BLaER1 (cell line): ENCODE measurements around the gene TFDP1.

ENCODE experiments used
- H3K27ac ChIP-seq: shearing (Covaris generic); formaldehyde crosslinking; 2 replicates; pipeline ENCODE4 v1.8.1; 2022
- H3K27me3 ChIP-seq: shearing (Covaris generic); formaldehyde crosslinking; 2 replicates; pipeline ENCODE4 v1.8.1; 2022
- H3K36me3 ChIP-seq: shearing (Covaris generic); formaldehyde crosslinking; 2 replicates; pipeline ENCODE4 v1.8.1; 2022
- H3K4me1 ChIP-seq: shearing (Covaris generic); formaldehyde crosslinking; 2 replicates; pipeline ENCODE4 v1.8.1; 2022
- H3K4me2 ChIP-seq: shearing (Covaris generic); formaldehyde crosslinking; 2 replicates; pipeline ENCODE4 v1.8.1; 2022
- H3K4me3 ChIP-seq: shearing (Covaris generic); formaldehyde crosslinking; 2 replicates; pipeline ENCODE4 v1.8.1; 2022
- H3K9ac ChIP-seq: shearing (Covaris generic); formaldehyde crosslinking; 2 replicates; pipeline ENCODE4 v1.8.1; 2022
- H3K9me3 ChIP-seq: shearing (Covaris generic); formaldehyde crosslinking; 2 replicates; pipeline ENCODE4 v1.8.1; 2022
- H4K20me1 ChIP-seq: shearing (Covaris generic); formaldehyde crosslinking; 2 replicates; pipeline ENCODE4 v1.8.1; 2022
- Cebpa-rat ChIP-seq: shearing (Covaris generic); IDR thresholded peaks from 2 replicates; pipeline ENCODE4 v1.8.1; 2022

TFDP1 gene

DNA sequence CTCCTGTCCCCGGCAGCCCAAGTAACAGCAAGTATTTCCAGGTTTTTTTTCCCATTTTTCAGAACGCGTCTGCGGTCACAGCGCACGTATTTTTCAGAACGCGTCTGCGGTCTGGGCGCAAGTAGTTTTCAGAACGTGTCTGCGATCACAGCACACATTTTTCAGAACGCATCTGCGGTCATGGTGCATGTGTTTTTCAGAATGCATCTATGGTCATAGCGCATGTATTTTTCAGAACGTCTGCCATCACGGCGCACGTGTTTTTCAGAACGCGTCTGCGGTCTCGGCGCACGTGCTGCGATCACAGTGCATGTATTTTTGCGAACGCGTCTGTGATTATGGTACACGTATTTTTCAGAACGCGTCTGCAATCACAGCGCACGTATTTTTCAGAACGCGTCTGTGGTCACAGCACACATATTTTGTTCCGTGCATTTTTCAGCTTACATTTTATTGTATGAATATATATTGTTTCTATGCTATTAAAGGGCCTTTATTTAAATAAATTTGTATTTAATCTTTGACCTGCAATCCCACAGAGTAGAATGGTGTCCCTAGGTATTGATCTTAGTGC is 53.7 kb downstream of the TFDP1 start:
- Histone ChIP-seq H3K27ac (no peak overlapping the region), H3K27me3 (no peaks in the 10 kb centered on the region), H3K9ac (no peak overlapping the region), H3K36me3 (peaks cover 89% of the 10 kb centered on the region), H3K4me2 (no peak overlapping the region), H3K4me3 (no peak overlapping the region), H3K9me3 (peaks cover 12% of the 10 kb centered on the region), H3K4me1 (peaks cover 22% of the 10 kb centered on the region), H4K20me1 (peaks cover 46% of the 10 kb centered on the region)
- no peak for TF ChIP-seq Cebpa-rat

DNA sequence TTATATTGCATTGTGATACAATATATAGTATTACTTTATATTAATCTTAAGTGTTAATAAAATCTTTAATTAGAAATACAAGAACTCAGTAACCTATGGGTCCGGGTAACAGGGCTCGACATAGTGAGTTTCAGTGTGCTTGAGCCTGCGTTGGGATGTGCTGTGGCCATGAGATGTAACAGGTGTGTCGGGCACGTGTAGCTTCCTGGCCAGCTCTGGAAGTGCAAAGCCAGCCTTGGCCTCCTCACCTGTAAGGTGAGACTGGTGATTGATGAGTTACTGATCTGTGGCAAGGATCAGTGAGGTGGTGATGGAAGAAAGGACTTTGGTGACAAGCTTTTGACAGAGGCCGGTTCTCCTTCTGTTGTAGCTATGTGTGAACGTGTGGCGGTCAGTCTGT is 54.3 kb downstream of the TFDP1 start:
- Histone ChIP-seq H3K36me3 (peaks cover 84% of the 10 kb centered on the region), H3K27me3 (no peaks in the 10 kb centered on the region), H3K27ac (no peak overlapping the region), H3K4me3 (no peak overlapping the region), H3K9me3 (peaks cover 12% of the 10 kb centered on the region), H4K20me1 (peaks cover 40% of the 10 kb centered on the region), H3K4me2 (no peak overlapping the region), H3K9ac (no peak overlapping the region), H3K4me1 (peaks cover 28% of the 10 kb centered on the region)
- TF ChIP-seq Cebpa-rat, result no peak

DNA sequence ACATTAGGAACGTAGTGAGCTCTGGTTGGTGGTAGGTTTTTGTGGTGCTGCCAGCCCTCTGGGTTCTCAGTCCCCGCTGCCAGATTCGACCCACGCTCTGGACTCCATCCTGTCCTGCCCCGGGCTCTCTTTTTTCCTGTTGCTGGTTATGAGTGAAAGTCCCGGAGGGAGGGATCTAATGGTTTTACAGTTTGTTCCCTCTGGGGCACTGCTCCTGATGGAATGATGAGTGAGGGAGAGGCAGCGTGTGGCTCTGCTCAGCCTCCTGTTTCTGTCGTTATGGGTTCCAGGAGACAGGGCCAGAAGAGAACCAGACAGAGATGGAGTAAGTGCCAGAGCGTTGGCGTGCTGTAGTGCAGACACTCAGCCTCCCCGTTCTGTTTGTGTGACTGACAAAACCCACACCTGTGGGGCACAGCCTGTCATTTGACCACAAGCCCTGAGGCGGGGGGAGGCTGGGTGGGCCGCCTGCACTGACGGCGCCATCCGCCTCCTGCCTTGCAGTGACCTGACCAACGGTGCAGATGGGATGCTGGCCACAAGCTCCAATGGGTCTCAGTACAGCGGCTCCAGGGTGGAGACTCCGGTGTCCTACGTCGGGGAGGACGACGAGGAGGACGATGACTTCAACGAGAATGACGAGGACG is 55.2 kb downstream of the TFDP1 start:
- TF ChIP-seq Cebpa-rat, result no peak
- H3K4me3 ChIP-seq, result no peak overlapping the region
- H3K4me2 ChIP-seq, result no peak overlapping the region
- no peaks in the 10 kb centered on the region for H3K27me3 ChIP-seq
- H3K9me3 ChIP-seq, result peaks cover 12% of the 10 kb centered on the region
- peaks cover 75% of the 10 kb centered on the region for H3K36me3 ChIP-seq
- no peak overlapping the region for H3K9ac ChIP-seq
- H4K20me1 ChIP-seq, result peaks cover 33% of the 10 kb centered on the region; the same call in 1 of the 2 replicates
- H3K4me1 ChIP-seq, result peaks cover 37% of the 10 kb centered on the region
- no peak overlapping the region for H3K27ac ChIP-seq

DNA sequence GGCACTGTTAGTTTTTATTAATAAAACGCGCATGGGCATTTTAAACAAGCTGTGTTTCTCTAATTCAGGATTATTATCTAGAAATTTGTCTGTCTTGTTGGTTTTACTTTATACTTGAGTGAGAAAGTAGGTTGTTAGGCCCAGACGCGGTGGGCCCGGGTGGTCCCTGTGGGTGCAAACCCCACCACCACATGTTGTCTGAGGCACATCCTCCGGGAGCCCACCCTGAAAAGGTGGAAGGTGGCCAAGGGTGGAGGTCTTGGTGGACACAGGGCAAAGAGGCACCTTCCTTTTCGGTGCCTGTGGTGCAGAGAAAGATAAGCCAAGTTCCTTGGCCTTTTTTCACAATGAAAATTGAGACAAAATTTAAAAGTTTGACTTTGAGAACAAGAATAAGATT is 56.9 kb downstream of the TFDP1 start:
- peaks cover 54% of the 10 kb centered on the region for H3K4me1 ChIP-seq
- H4K20me1 ChIP-seq, result peaks cover 16% of the 10 kb centered on the region; the same call in 1 of the 2 replicates
- H3K4me2 ChIP-seq, result no peak overlapping the region
- no peak overlapping the region for H3K9ac ChIP-seq
- H3K4me3 ChIP-seq, result no peak overlapping the region
- peaks cover 58% of the 10 kb centered on the region for H3K36me3 ChIP-seq
- no peaks in the 10 kb centered on the region for H3K27me3 ChIP-seq
- TF ChIP-seq Cebpa-rat, result no peak
- H3K27ac ChIP-seq, result no peak overlapping the region
- H3K9me3 ChIP-seq, result peaks cover 12% of the 10 kb centered on the region

DNA sequence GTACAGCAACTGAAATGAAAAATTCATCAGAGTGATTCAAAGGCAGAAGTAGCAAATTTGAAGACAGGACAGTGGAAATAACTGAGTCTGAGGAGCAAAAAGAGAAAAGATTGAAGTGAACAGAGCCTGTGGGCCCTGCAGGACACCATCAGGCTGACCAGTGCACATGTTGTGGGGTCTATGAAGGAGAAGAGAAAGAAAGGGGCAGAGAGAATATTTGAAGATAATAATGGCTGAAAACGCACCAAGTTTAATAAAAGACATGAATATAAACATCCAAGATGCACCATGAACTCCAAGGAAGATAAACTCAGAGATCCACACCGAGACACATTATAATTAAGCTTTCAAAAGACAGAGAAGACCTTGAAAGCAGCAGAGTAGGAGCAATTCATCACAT is 58.0 kb downstream of the TFDP1 start:
- peaks cover 12% of the 10 kb centered on the region for H3K9me3 ChIP-seq
- no peak overlapping the region for H3K4me3 ChIP-seq
- peaks cover 46% of the 10 kb centered on the region for H3K36me3 ChIP-seq
- no peaks in the 10 kb centered on the region for H3K27me3 ChIP-seq
- H3K27ac ChIP-seq, result no peak overlapping the region
- no peak for TF ChIP-seq Cebpa-rat
- peaks cover 8% of the 10 kb centered on the region; the same call in 1 of the 2 replicates for H4K20me1 ChIP-seq
- peak overlapping the region; percentile 71 for H3K4me2 ChIP-seq
- no peak overlapping the region for H3K9ac ChIP-seq
- H3K4me1 ChIP-seq, result peaks cover 65% of the 10 kb centered on the region

DNA sequence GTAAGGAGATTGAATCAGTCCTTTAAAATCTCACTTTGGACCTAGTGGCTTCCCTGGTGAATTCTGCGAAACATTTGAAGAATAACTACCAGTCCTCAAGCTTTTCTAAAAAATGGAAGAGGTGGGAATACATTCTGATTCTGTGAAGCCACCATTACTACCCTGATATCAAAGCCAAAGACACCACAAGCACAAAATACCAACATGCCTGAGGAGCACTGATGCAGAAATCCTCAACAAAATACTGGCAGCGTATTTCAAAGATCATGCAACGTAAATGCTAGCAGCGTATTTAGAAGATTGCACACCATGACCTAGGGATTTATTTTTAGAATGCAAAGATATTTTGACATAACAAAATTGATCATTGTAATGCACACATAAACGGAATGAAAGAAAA is 59.0 kb downstream of the TFDP1 start:
- H4K20me1 ChIP-seq, result no peaks in the 10 kb centered on the region; the same call in 1 of the 2 replicates
- H3K4me3 ChIP-seq, result no peak overlapping the region
- H3K4me1 ChIP-seq, result peaks cover 73% of the 10 kb centered on the region
- H3K27ac ChIP-seq, result no peak overlapping the region
- no peaks in the 10 kb centered on the region for H3K27me3 ChIP-seq
- H3K9ac ChIP-seq, result no peak overlapping the region
- TF ChIP-seq Cebpa-rat, result no peak
- H3K9me3 ChIP-seq, result peaks cover 12% of the 10 kb centered on the region
- H3K36me3 ChIP-seq, result peaks cover 36% of the 10 kb centered on the region
- peak overlapping the region; percentile 71 for H3K4me2 ChIP-seq

DNA sequence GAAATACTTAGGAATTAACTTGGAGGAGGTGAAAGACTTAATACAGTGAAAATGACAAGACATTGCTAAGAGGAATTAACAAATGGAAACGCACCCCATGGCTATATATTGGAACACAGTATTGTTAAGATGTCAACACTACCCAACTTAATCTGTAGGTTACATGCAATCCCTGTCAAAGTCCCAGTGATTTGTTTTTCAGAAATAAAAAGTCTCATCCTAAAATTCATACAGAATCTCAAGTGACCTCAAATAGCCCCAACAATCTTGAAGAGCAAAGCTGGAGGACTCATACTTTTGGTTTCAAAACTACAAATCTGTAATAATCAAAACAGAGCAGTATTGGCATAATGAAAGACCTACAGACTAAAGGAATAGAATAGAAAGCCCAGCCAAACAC is 60.2 kb downstream of the TFDP1 start:
- no peak for TF ChIP-seq Cebpa-rat
- Histone ChIP-seq H3K9me3 (peaks cover 12% of the 10 kb centered on the region), H3K9ac (no peak overlapping the region), H3K27ac (no peak overlapping the region), H3K36me3 (peaks cover 24% of the 10 kb centered on the region), H3K4me1 (peaks cover 71% of the 10 kb centered on the region), H3K27me3 (no peaks in the 10 kb centered on the region), H3K4me3 (no peak overlapping the region), H3K4me2 (peak overlapping the region; percentile 76), H4K20me1 (no peaks in the 10 kb centered on the region; the same call in 1 of the 2 replicates)

DNA sequence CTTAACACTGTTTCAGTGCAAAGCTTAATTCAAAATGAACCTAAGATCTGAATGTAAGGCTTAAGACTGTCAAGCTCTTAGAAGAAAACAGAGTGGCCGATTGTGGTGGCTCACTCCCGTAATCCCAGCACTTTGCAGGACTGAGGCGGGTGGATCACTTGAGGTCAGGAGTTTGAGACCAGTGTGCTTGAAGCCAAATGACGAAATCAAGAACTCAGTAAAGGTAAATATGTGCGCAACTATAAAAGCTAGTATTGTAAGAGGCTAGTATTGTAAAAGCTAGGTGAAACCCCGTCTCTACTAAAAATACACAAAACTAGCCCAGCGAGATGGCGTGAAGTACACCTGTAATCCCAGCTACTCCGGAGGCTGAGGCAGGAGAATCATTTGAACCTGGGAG is 60.8 kb downstream of the TFDP1 start:
- H3K9me3 ChIP-seq, result peaks cover 12% of the 10 kb centered on the region
- peak overlapping the region; percentile 76 for H3K4me2 ChIP-seq
- no peak overlapping the region for H3K27ac ChIP-seq
- no peak for TF ChIP-seq Cebpa-rat
- peaks cover 67% of the 10 kb centered on the region for H3K4me1 ChIP-seq
- H3K9ac ChIP-seq, result no peak overlapping the region
- no peaks in the 10 kb centered on the region for H3K27me3 ChIP-seq
- peaks cover 19% of the 10 kb centered on the region for H3K36me3 ChIP-seq
- no peak overlapping the region for H3K4me3 ChIP-seq
- no peaks in the 10 kb centered on the region for H4K20me1 ChIP-seq

DNA sequence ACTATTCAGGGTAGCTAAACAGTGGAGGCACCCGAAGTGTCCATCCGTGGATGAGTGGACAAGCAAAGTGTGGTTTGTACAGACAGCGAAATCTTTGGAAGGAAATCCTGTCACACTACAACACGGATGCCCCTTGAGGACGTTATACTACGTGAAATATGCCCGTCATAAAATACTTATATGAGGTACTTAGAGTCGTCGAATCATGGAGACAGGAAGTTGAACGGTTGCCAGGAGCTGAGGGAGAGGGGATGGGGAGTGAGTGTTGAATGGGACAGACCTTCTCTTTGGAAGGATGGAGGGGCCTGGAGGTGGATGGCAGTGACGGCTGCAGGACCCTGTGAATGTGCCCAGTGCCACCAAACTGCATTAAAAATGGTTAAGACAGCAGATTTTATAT is 61.8 kb downstream of the TFDP1 start:
- H3K4me2 ChIP-seq, result peak overlapping the region; percentile 76
- no peaks in the 10 kb centered on the region for H4K20me1 ChIP-seq
- H3K9me3 ChIP-seq, result peaks cover 11% of the 10 kb centered on the region
- no peak overlapping the region for H3K27ac ChIP-seq
- no peak for TF ChIP-seq Cebpa-rat
- H3K27me3 ChIP-seq, result no peaks in the 10 kb centered on the region
- no peak overlapping the region for H3K9ac ChIP-seq
- H3K4me1 ChIP-seq, result peaks cover 69% of the 10 kb centered on the region
- H3K36me3 ChIP-seq, result peaks cover 12% of the 10 kb centered on the region
- H3K4me3 ChIP-seq, result no peak overlapping the region

DNA sequence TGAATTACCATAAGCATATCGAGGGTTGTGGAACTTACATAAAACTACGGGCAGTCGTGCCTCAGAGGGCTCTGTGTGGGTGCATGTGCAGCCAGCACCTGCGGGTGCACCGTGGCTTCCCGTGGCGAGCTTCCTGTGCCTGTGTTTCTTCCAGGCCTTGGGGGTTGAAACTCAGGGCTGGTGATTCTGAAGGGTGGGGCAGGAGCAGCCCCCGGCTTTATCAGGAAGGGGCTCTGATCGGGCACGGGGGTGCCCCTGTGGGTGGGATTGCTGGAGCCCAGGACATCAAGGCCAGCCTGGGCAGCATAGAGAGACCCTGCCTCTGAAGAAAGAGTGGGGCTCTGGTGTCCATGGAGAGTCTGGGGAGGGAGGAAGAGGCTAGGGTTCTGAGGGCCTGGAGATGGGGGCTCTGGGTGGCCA is 62.4 kb downstream of the TFDP1 start:
- H3K4me2 ChIP-seq, result peak overlapping the region; percentile 76

More for the DNA sequence above, 62.4 kb downstream of the TFDP1 start:
- Histone ChIP-seq H4K20me1 (no peaks in the 10 kb centered on the region), H3K36me3 (peaks cover 7% of the 10 kb centered on the region), H3K4me1 (peaks cover 71% of the 10 kb centered on the region), H3K9ac (no peak overlapping the region), H3K27ac (0 out of 2 replicates have a peak overlapping the region, but pooled peaks have one; percentile 40), H3K27me3 (no peaks in the 10 kb centered on the region), H3K4me3 (no peak overlapping the region), H3K9me3 (peaks cover 6% of the 10 kb centered on the region)
- TF ChIP-seq Cebpa-rat, result no peak
